Astrocyte of the cerebellum (primary cell): ENCODE measurements around the gene RNF121.

ENCODE experiments used
- DNase-seq: peaks from one replicate; pipeline ENCODE4 v3.0.0-alpha.2; 2011; ENCODE audit warnings: low read depth
- H3K4me3 ChIP-seq: 2 replicates; pipeline ENCODE4 v1.5.1; 2011; ENCODE audit warnings: mild to moderate bottlenecking, low read depth, low read length, moderate library complexity
- CTCF ChIP-seq: IDR thresholded peaks from 2 replicates; pipeline ENCODE4 v1.5.1; 2012; ENCODE audit warnings: low read length, low read depth, moderate library complexity, mild to moderate bottlenecking; ENCODE audit errors: missing control alignments
- in situ Hi-C: cut with HindIII; loops from 2 replicates; pipeline ENCODE4 v1.10.0; 2017; ENCODE audit warnings: low sequenced_read_pairs

Gene RNF121

GRCh38 chr11:71913756-71914526, 14.9 kb upstream of the RNF121 start:
- in situ Hi-C loops, result no loop called here
- DNase-seq, result no peak
- H3K4me3 ChIP-seq, result no peak overlapping the region
- no peak for TF ChIP-seq CTCF

DNA sequence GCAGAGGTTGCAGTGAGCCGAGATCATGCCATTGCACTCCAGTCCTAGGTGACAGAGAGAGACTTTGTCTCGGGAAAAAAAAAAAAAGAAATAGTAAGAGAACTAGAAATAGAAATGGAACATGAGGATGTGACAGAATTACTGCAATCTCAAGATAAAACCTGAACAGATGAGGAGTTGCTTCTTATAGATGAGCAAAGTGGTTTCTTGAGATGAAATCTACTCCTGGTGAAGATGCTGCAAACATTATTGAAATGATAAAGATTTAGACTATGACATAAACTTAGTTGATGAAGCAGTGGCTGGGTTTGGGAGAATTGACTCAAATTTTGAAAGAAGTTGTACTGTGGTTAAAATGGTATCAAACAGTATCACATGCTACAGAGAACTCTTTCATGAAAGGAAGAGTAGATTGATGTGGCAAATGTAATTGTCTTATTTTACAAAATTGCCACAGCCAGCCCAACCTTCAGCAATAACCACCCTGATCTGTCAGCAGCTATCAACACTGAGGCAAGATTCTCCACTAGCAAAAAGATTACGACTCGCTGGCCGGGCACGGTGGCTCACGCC, 14.1 kb upstream of the RNF121 start:
- H3K4me3 ChIP-seq, result no peak overlapping the region
- no peak for TF ChIP-seq CTCF
- no peak for DNase-seq
- in situ Hi-C loops, result no loop called here

GRCh38 chr11:71917646-71918140, 11.2 kb upstream of the RNF121 start:
- in situ Hi-C loops, result no loop called here

GRCh38 chr11:71927820-71928736, 768 bp upstream of the RNF121 start, which contains the start of gene XNDC1N:
Gene XNDC1N, minus strand, starts transcription at chr11:71928594. Its CDS starts 5,241 bp downstream, at chr11:71923353.
- TF ChIP-seq CTCF, result no peak
- peak; percentile 79 for DNase-seq
- peak within 1 kb of the TSS; percentile 99 for H3K4me3 ChIP-seq
- in situ Hi-C loops, result no loop called here

More at GRCh38 chr11:71917646-71918140, 11.2 kb upstream of the RNF121 start:
- no peak overlapping the region for H3K4me3 ChIP-seq
- TF ChIP-seq CTCF, result no peak
- no peak for DNase-seq

- no peak for TF ChIP-seq CTCF
- no peak for DNase-seq
- H3K4me3 ChIP-seq, result peak overlapping the region; percentile 99
- in situ Hi-C loops, result no loop called here
Observed at GRCh38 chr11:71929491-71929890, 645 bp downstream of the RNF121 start.
